Endothelial cell of umbilical vein (primary cell): Measurements from ENCODE around the gene CAMK2B. TPM values are rescaled to one million over a fixed set of nuclear protein-coding genes. Genes with fewer than 3 reads are reported as not detected.

Experiments used
- BruUV-seq: library from RNA; stranded (reverse); fragments of 400-500 nt; replicated peaks from 2 replicates; lab custom pipeline; 2021; lab: Mats Ljungman, UMichigan
- CTCF ChIA-PET: fragments of 300-600, 350-600 bp; sonication (Branson Sonifier 250); formaldehyde crosslinking; loops from one replicate; lab custom pipeline; 2021; ENCODE audit warnings: antibody characterized with exemption, inconsistent platforms; lab: Charles Lee
- POLR2A ChIA-PET: fragments of 300-600, 350-600 bp; sonication (Branson Sonifier 250); formaldehyde crosslinking; loops from one replicate; lab custom pipeline; 2021; ENCODE audit warnings: antibody characterized with exemption, inconsistent platforms; lab: Charles Lee
- DNase-seq: peaks from one replicate; pipeline ENCODE4 v3.0.0-alpha.2; 2011; ENCODE audit warnings: low read depth, low spot score
- FAIRE-seq: peaks from 2 replicates; lab custom pipeline; 2011; peaks lifted over from hg19 to GRCh38; lab: Jason Lieb, UNC
- H2AFZ ChIP-seq: 2 replicates; pipeline ENCODE4 v1.6.0; 2012; ENCODE audit warnings: low read depth, low read length, control low read depth, inconsistent platforms
- H3K27ac ChIP-seq: 2 replicates; pipeline ENCODE4 v1.5.1; 2011; ENCODE audit warnings: low read depth, mild to moderate bottlenecking, control low read depth, low read length, moderate library complexity; ENCODE audit not compliant: insufficient read depth
- H3K27me3 ChIP-seq, 2 experiments: 2 replicates each; pipeline versions ENCODE4 v1.6.0 to v1.6.1; 2011; ENCODE audit warnings: low read length in 2 of 2, mixed read lengths in 1 of 2; ENCODE audit not compliant: control insufficient read depth in 2 of 2, insufficient read depth in 2 of 2
- H3K36me3 ChIP-seq, 2 experiments: 2 replicates in 1 of 2; 3 replicates in 1 of 2; pipeline ENCODE4 v1.5.1; 2011; ENCODE audit warnings: low read length in 2 of 2, mild to moderate bottlenecking in 1 of 2, moderate library complexity in 1 of 2; ENCODE audit not compliant: control insufficient read depth in 2 of 2, insufficient read depth in 2 of 2; ENCODE audit errors: extremely low read depth in 1 of 2
- H3K4me1 ChIP-seq: 3 replicates; pipeline ENCODE4 v1.5.1; 2011; ENCODE audit warnings: mild to moderate bottlenecking, low read length; ENCODE audit not compliant: control insufficient read depth, insufficient read depth; ENCODE audit errors: extremely low read depth
- H3K4me2 ChIP-seq: 2 replicates; pipeline ENCODE4 v1.6.1; 2011; ENCODE audit warnings: low read length, control low read depth, mixed read lengths; ENCODE audit not compliant: insufficient read depth
- H3K4me3 ChIP-seq, 3 experiments: fragments of 200-600 bp in 1 of 3; sonication (generic), shearing (Covaris generic) in 1 of 3; replicated peaks in 1 of 3; 2 replicates each; pipeline ENCODE4 v1.5.1; 2011 to 2016; ENCODE audit warnings: control low read depth in 3 of 3, low read length in 3 of 3, mild to moderate bottlenecking in 2 of 3, inconsistent platforms in 1 of 3, low read depth in 1 of 3, moderate library complexity in 1 of 3; ENCODE audit not compliant: insufficient read depth in 1 of 3
- H3K79me2 ChIP-seq: 2 replicates; pipeline ENCODE4 v1.6.0; 2012; ENCODE audit warnings: low read length, inconsistent platforms; ENCODE audit not compliant: control insufficient read depth, insufficient read depth
- H3K9ac ChIP-seq: replicated peaks from 2 replicates; pipeline ENCODE3; 2011; ENCODE audit warnings: low read length, control low read depth; ENCODE audit not compliant: insufficient read depth; ENCODE audit errors: extremely low read depth
- H3K9me1 ChIP-seq: replicated peaks from 3 replicates; pipeline ENCODE4 v1.6.0; 2011; ENCODE audit warnings: mild to moderate bottlenecking, low read length; ENCODE audit not compliant: control insufficient read depth, insufficient read depth; ENCODE audit errors: extremely low read depth
- H3K9me3 ChIP-seq: replicated peaks from 2 replicates; pipeline ENCODE4 v1.5.1; 2012; ENCODE audit warnings: low read length, inconsistent platforms; ENCODE audit not compliant: control insufficient read depth, insufficient read depth
- H4K20me1 ChIP-seq: replicated peaks from 2 replicates; pipeline ENCODE3; 2011; ENCODE audit warnings: mild to moderate bottlenecking, low read length; ENCODE audit not compliant: control insufficient read depth, insufficient read depth; ENCODE audit errors: extremely low read depth
- CTCF ChIP-seq, 2 donors: IDR thresholded peaks; 1 replicate in 1 of 2; 2 replicates in 1 of 2; pipeline ENCODE4 v1.5.1; 2011; ENCODE audit warnings: low read length in 2 of 2, mild to moderate bottlenecking in 2 of 2, moderate library complexity in 2 of 2, control low read depth in 1 of 2, inconsistent platforms in 1 of 2, low read depth in 1 of 2; ENCODE audit not compliant: insufficient read depth in 1 of 2; ENCODE audit errors: extremely low read depth in 1 of 2
- EZH2 ChIP-seq: IDR thresholded peaks from 2 replicates; pipeline ENCODE4 v1.6.1; 2012; ENCODE audit warnings: borderline replicate concordance, low read depth, mild to moderate bottlenecking, moderate library complexity, low read length, inconsistent platforms; ENCODE audit not compliant: severe bottlenecking
- FOS ChIP-seq: IDR thresholded peaks from 2 replicates; pipeline ENCODE4 v1.6.1; 2011; ENCODE audit warnings: mild to moderate bottlenecking, low read length, moderate library complexity, borderline replicate concordance; ENCODE audit not compliant: insufficient read depth
- GATA2 ChIP-seq: IDR thresholded peaks from 2 replicates; pipeline ENCODE4 v1.7.0; 2011; ENCODE audit warnings: low read depth, mild to moderate bottlenecking, moderate library complexity, mixed read lengths, low read length; ENCODE audit not compliant: insufficient read length, insufficient read depth
- JUN ChIP-seq: IDR thresholded peaks from 2 replicates; pipeline ENCODE4 v1.6.1; 2011; ENCODE audit warnings: borderline replicate concordance, low read depth; ENCODE audit not compliant: insufficient read length, insufficient read depth
- MAX ChIP-seq: IDR thresholded peaks from 2 replicates; pipeline ENCODE4 v1.6.1; 2011; ENCODE audit not compliant: insufficient read depth, insufficient read length
- POLR2A ChIP-seq: IDR thresholded peaks from 2 replicates; pipeline ENCODE4 v1.6.1; 2012; ENCODE audit warnings: low read depth, mild to moderate bottlenecking, control low read depth, low read length
- POLR2AphosphoS5 ChIP-seq: IDR thresholded peaks from 2 replicates; pipeline ENCODE4 v1.6.1; 2012; ENCODE audit warnings: low read depth, mild to moderate bottlenecking, control low read depth, low read length, moderate library complexity; ENCODE audit not compliant: insufficient read depth
- dilution Hi-C: fragments of 300-500 bp; cut with MboI; formaldehyde crosslinking; loops from one replicate; pipeline ENCODE4 v1.15.0; 2019; ENCODE audit warnings: low sequenced_read_pairs; ENCODE audit not compliant: extremely low pct_ligation_motif_present
- intact Hi-C: fragments of 100-400 bp; cut with micrococcal nuclease; formaldehyde crosslinking; loops from one replicate; pipeline ENCODE4 v1.10.0; 2022
- polyA plus RNA-seq, 4 experiments: library from polyadenylated mRNA; depleted of rRNA in 3 of 4; stranded (reverse) in 3 of 4; unstranded in 1 of 4; fragments of >200 nt; gene quantifications; 2 replicates each; pipeline versions ENCODE4 v1.2.1 to v1.2.3, GENCODE V29; 2011 to 2012; ENCODE audit warnings: missing spikeins in 1 of 4
- total RNA-seq: library from RNA; stranded (reverse); gene quantifications from 2 replicates; pipeline ENCODE4 v1.2.3, GENCODE V29; 2021

The CAMK2B gene
- total and polyA plus RNA-seq, 2 donors (not counting 3 experiments of a cell fraction or from before 2014, with no cell fraction given): 0.57 to 1.6 TPM

- no peak overlapping the region for H3K4me3 ChIP-seq
- no peaks in the 10 kb centered on the region for H3K9me3 ChIP-seq
- TF ChIP-seq GATA2 (no peak), JUN (no peak), POLR2AphosphoS5 (no peak), MAX (no peak)
- no TSS peak for BruUV-seq
- POLR2A ChIA-PET: no interaction called here
- no peak overlapping the region for H3K27ac ChIP-seq
- H3K27me3 ChIP-seq: peaks cover 8 to 9% of the 10 kb centered on the region in 2 experiments
- dilution Hi-C loops: no loop called here
- no peak for DNase-seq
- H3K4me2 ChIP-seq: no peak overlapping the region
- intact Hi-C loops: no loop called here
- no peak for FAIRE-seq
- H3K36me3 ChIP-seq: no peaks in the 10 kb centered on the region
- H3K9ac ChIP-seq: no peak overlapping the region
- CTCF ChIA-PET: interaction anchor here (1.2 kb wide), 1 partner anchor 14 kb away, joined by 3 read pairs; no protein-coding TSS in a partner anchor
- H3K9me1 ChIP-seq: no peaks in the 10 kb centered on the region
- no peaks in the 10 kb centered on the region for H3K79me2 ChIP-seq
- no peaks in the 10 kb centered on the region for H3K4me1 ChIP-seq
- H2AFZ ChIP-seq: no peak overlapping the region
- H4K20me1 ChIP-seq: no peaks in the 10 kb centered on the region
These were observed 9.3 kb upstream of the CAMK2B start for GRCh38 chr7:44334734-44335097.

GRCh38 chr7:44333911-44334733 lies 8.7 kb upstream of the CAMK2B start:
- intact Hi-C loops: no loop called here
- dilution Hi-C loops: no loop called here
- Histone ChIP-seq H3K4me1 (no peaks in the 10 kb centered on the region), H3K9ac (no peak overlapping the region), H4K20me1 (no peaks in the 10 kb centered on the region), H3K79me2 (no peaks in the 10 kb centered on the region), H3K27ac (no peak overlapping the region), H3K27me3 (peaks cover 8% of the 10 kb centered on the region in 2 experiments), H3K4me2 (no peak overlapping the region), H3K36me3 (no peaks in the 10 kb centered on the region), H3K4me3 (no peak overlapping the region), H3K9me1 (no peaks in the 10 kb centered on the region), H2AFZ (no peak overlapping the region), H3K9me3 (no peaks in the 10 kb centered on the region)
- ChIA-PET POLR2A (no interaction called here), CTCF (interaction anchor here (1.2 kb wide), 1 partner anchor 15 kb away, joined by 3 read pairs; no protein-coding TSS in a partner anchor)
- TF ChIP-seq CTCF (IDR thresholded peaks at IDR 0.05; ENCODE audit: extremely low read depth in 1 of 2, insufficient read depth in 1 of 2, low read depth in 1 of 2, low read length in 2 of 2) (no peak), POLR2A (no peak), GATA2 (no peak), JUN (no peak), FOS (no peak), MAX (no peak), POLR2AphosphoS5 (no peak), EZH2 (no peak)
- no TSS peak for BruUV-seq
- DNase-seq (no peak), FAIRE-seq (no peak)
